ENCODE measurements around the gene TCF3.

DNA sequence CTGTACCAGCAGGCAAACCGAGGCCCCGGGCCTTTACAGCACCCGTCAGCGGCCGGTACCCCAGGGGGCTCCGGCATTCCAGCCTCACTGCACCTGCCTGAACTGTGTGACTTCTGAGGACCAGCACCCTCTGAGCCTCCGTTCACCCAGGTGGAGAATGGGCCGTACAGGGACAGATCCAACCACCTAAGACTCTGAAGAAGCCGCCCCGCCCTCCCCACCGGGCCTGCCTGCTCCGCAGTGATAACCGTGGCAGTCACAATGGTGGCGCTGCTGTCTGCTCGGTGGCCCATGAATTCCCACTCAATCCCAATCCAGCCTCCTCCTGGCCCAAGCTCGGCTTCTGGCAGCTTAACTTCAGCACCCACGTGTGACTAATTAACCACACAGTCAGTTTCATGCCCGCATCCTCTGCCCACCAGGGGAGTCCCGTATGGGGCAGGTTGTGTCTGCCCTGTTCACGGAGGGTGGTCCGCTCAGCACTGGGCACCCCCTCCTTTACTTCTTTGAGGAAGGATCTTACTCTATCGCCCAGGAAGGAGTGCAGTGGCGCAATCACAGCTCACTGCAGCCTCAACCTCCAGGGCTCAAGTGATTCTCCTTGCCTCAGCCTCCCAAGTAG, 3.4 kb downstream of the TCF3 start:
- TF ChIP-seq, protein P1, sequence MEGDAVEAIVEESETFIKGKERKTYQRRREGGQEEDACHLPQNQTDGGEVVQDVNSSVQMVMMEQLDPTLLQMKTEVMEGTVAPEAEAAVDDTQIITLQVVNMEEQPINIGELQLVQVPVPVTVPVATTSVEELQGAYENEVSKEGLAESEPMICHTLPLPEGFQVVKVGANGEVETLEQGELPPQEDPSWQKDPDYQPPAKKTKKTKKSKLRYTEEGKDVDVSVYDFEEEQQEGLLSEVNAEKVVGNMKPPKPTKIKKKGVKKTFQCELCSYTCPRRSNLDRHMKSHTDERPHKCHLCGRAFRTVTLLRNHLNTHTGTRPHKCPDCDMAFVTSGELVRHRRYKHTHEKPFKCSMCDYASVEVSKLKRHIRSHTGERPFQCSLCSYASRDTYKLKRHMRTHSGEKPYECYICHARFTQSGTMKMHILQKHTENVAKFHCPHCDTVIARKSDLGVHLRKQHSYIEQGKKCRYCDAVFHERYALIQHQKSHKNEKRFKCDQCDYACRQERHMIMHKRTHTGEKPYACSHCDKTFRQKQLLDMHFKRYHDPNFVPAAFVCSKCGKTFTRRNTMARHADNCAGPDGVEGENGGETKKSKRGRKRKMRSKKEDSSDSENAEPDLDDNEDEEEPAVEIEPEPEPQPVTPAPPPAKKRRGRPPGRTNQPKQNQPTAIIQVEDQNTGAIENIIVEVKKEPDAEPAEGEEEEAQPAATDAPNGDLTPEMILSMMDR (IDR thresholded peaks at IDR 0.05): no peak
- no peak for TF ChIP-seq POLR2A (IDR thresholded peaks at IDR 0.05)
- TF ChIP-seq EP300 (IDR thresholded peaks at IDR 0.05): no peak
